ENCODE results near the gene MRPS12.
A peak's percentile ranks its signal among the peaks of the same experiment; 100 is the strongest.

The MRPS12 gene

GRCh38 chr19:38917921-38918491, 12.7 kb upstream of the MRPS12 start:
- DNase-seq (ENCODE audit: insufficient read length, low spot score): peak; percentile 59
- FAIRE-seq: no peak
- no peak for TF ChIP-seq POLR2A (IDR thresholded peaks at IDR 0.05; ENCODE audit: low read depth, low read length)

DNA sequence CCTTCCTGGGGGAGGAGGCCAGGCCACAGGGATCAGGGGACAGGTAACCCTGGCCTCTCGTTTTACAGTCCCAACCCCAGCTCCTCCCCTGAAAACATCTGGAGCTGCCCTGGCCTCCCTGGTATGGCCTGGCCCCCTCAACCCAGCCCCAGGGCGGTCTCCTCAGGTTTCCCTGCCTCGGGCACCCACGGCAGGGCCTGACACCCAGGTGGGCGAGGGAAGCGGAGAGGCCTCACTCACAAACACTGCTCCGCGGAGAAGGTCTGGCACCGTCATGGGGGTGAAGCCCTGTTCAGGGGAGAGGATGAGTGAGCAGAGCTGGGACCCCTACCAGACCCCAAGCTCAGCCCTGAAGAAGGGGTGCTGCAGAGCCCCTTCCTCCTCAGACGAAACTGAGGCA, 12.2 kb upstream of the MRPS12 start:
- DNase-seq (ENCODE audit: insufficient read length, low spot score): no peak
- no peak for TF ChIP-seq POLR2A (IDR thresholded peaks at IDR 0.05; ENCODE audit: low read depth, low read length)
- FAIRE-seq: no peak

DNA sequence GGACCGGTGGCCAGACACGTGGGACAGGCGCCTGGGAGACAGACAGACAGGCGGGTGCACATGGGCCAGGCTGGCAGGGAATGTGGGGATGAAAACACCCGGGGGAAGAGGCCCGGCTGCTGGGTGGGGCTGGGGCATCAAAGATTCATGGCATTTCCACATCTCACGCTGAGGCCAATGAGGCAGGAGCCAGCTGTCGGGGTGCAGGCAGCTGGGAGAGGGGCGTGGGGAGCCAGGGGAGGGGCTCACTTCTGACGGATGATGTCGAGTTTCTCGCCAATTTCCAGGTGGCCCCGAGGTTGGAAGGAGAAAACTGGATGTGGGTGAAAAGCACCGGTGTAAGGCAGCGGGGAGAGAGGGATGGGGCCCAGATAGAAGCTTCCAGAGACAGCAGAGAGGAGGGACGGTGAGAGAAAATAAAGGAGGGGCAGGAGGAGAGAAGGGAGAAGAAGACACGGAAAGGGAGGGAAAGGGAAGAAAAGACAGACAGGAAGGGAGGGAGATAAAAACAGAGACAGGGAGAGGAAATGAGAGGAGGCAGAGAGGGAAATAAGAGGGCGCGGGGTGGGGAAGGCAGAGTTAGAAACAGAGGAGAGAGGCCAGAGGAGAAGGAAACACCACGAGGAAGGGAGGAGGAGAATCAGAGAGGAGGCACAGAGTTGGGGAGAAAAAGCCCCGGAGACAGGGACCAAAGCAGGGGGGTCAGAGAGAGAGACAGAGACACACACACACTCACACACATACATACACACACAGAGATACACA, 10.7 kb upstream of the MRPS12 start:
- TF ChIP-seq POLR2A (IDR thresholded peaks at IDR 0.05; ENCODE audit: low read depth, low read length): no peak
- no peak for DNase-seq (ENCODE audit: insufficient read length, low spot score)
- FAIRE-seq: no peak

- no peak for TF ChIP-seq POLR2A (IDR thresholded peaks at IDR 0.05; ENCODE audit: low read depth, low read length)
- FAIRE-seq: no peak
These were observed 9.9 kb upstream of the MRPS12 start for GRCh38 chr19:38920602-38921419.

GRCh38 chr19:38921420-38922274, 9.1 kb upstream of the MRPS12 start:
- DNase-seq (ENCODE audit: insufficient read length, low spot score) (no peak), FAIRE-seq (no peak)
- no peak for TF ChIP-seq POLR2A (IDR thresholded peaks at IDR 0.05; ENCODE audit: low read depth, low read length)

More at GRCh38 chr19:38920602-38921419, 9.9 kb upstream of the MRPS12 start:
- DNase-seq (ENCODE audit: insufficient read length, low spot score): no peak

DNA sequence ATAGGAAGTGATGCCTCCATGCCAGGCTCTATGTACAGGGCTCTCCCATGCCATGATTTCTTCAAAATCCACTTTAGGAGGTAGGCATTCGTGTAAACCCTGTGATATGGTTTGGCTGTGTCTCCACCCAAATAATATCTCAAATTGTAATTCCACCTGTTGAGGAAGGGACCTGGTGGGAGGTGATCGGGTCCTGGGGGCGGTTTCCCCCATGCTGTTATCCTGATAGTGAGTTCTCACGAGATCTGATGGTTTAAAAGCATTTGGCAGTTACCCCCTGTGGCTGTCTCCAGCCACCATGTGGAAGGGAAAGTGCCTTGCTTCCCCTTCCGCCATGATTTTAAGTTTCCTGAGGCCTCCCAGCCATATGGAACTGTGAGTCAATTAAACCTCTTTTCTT, 8.3 kb upstream of the MRPS12 start:
- DNase-seq (ENCODE audit: insufficient read length, low spot score) (no peak), FAIRE-seq (no peak)
- TF ChIP-seq POLR2A (IDR thresholded peaks at IDR 0.05; ENCODE audit: low read depth, low read length): no peak

- DNase-seq (ENCODE audit: insufficient read length, low spot score): no peak
- no peak for FAIRE-seq
- TF ChIP-seq POLR2A (IDR thresholded peaks at IDR 0.05; ENCODE audit: low read depth, low read length): no peak
These were observed 6.4 kb upstream of the MRPS12 start for GRCh38 chr19:38924388-38924787.

- FAIRE-seq: no peak
- DNase-seq (ENCODE audit: insufficient read length, low spot score): no peak
- TF ChIP-seq POLR2A (IDR thresholded peaks at IDR 0.05; ENCODE audit: low read depth, low read length): no peak
These were observed 2.2 kb upstream of the MRPS12 start for GRCh38 chr19:38928391-38929001.

DNA sequence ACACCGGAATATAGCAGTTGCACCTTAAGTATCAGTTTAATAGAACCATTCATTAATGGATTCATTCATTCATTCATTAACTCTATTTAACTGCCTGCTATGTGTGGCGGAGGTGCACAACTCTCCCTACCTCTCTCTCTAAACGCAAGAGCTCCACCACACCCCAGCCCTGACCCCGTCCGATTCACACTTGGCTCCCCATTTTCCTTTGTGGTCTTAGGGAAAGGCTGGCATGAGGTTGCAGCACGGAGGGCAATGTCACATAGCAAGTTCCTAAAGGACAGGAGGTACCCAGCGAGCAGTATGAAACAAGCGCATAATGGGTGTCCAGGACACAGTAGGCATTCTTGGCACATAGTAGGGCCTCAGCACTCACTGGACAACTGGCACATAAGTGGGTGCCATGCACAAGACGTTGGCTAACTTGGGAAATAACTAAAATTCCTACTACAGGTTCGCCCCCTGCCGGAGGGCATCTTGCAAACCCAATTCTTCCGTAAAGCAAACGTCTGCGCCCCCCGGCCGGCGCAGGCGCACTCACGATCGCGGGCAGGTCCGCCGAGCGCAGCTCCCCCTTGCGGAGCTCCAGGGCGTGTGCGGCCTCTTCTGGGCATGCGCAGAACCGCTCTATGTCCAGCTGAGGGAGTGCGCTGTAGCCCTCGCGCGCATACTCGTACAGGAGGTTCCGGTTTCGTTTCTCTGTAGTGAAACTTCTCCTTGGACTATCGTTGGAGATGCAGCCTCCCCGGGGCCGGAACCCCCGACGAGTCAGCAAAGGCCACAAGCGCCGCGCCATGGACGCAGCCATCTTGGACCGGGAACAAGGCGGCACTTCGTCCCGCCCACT, 592 bp upstream of the MRPS12 start, which contains the start of gene SARS2:
TSS of gene SARS2 (minus strand) at position 835 of the 847 bp plus-strand sequence. CDS start at position 808, 27 bp downstream.
- no peak for FAIRE-seq
- peak; percentile 94 for DNase-seq (ENCODE audit: insufficient read length, low spot score)
- 0 out of 2 replicates have a peak, but pooled peaks have one; percentile 17 for TF ChIP-seq POLR2A (IDR thresholded peaks at IDR 0.05; ENCODE audit: low read depth, low read length)

- FAIRE-seq: no peak
- no peak for DNase-seq (ENCODE audit: insufficient read length, low spot score)
- TF ChIP-seq POLR2A (IDR thresholded peaks at IDR 0.05; ENCODE audit: low read depth, low read length): no peak
These were observed 713 bp downstream of the MRPS12 start for GRCh38 chr19:38931521-38931793.

DNA sequence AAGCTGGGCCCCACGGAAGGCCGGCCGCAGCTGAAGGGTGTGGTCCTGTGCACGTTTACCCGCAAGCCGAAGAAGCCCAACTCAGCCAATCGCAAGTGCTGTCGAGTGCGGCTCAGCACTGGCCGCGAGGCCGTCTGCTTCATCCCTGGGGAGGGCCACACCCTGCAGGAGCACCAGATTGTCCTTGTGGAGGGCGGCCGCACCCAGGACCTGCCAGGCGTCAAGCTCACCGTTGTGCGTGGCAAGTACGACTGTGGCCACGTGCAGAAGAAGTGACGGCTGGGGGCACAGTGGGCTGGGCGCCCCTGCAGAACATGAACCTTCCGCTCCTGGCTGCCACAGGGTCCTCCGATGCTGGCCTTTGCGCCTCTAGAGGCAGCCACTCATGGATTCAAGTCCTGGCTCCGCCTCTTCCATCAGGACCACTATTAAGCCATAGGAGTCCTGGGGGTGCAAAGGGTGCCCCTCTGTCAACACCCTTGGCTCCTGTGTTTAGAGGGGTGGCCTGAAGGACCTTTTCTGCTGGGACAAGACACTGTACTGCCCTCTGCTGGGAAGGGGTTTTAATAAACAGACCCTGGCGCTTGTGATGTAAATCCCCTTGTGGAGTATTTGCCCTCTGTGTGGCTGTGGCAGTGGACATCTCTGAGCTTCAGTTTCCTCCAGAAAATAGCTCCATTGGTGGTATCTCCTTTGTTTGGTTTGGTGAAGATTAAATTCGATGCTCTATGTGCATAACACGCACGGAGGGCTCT, 1.9 kb downstream of the MRPS12 start:
- DNase-seq (ENCODE audit: insufficient read length, low spot score): no peak
- FAIRE-seq: no peak
- no peak for TF ChIP-seq POLR2A (IDR thresholded peaks at IDR 0.05; ENCODE audit: low read depth, low read length)

- no peak for TF ChIP-seq POLR2A (IDR thresholded peaks at IDR 0.05; ENCODE audit: low read depth, low read length)
- FAIRE-seq (no peak), DNase-seq (ENCODE audit: insufficient read length, low spot score) (no peak)
These were observed 2.8 kb downstream of the MRPS12 start for GRCh38 chr19:38933544-38933943.
